ENCODE results near the gene ZP1. TPM values are rescaled to one million over a fixed set of nuclear protein-coding genes. Genes with fewer than 3 reads are reported as not detected.

The ZP1 gene
- total RNA-seq, 1 donor from 2014 or later = not detected

DNA sequence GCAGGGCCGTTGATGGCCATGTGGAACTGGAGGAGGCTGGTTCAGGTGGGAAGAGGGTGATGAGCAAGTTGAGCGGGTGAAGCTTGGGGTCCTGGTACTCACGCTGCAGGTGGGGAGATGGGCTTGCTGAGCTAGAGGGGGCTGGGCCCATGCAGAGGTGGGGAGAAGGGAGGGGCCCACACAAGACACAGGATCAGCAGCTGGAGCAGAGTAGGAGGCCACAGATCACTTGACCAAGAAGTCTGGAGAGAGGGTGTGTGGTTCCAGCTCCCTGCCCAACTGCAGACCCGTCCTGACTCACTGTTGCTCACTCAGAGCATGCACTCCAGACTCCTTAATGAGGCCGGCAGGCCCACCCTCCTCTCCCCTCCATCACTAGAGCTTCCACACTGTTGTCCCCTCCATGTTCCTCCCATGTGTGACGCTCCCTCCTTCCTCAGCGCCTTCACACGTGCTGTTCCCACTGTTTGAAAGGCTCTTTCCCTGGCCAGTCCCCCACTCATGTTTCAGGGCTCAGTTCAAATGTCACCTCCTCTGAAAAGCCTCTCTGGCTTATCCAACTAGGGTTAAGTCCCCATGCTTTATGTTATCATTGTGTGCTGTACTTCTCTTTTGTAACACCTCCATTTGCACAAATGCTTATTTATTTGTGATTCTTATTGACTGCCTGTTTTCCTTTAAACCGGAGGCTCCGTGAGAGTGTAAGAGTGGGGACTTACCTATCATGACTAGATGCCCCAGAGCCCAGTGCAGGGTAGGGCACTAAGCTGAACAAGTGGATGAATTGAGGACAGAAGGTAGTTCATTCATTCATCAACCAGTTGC lies 23.1 kb upstream of the ZP1 start:
- DNase-seq (ENCODE audit: low read depth) = peak; percentile 44

GRCh38 chr11:60844870-60845221 lies 22.5 kb upstream of the ZP1 start:
- DNase-seq (ENCODE audit: low read depth) = no peak

GRCh38 chr11:60845338-60845737 lies 22.0 kb upstream of the ZP1 start:
- DNase-seq (ENCODE audit: low read depth) = no peak

DNA sequence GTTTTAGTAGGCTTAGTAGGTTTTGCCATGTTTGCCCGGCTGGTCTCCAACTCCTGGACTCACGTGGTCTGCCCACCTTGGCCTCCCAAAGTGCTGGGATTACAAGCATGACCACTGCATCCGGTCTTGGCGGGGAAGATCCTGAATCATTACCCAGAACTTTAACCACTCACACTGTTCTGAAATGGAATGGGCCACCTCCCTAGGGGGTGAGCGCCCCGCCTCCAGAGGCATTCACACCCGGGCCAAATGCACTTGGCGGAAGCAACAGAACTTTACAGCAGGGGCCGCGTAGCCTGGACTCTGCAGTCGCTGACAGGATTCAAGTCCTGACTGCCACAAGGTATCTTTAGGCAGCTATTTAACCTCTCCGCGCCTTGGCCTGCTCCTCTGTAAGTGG lies 20.1 kb upstream of the ZP1 start:
- DNase-seq (ENCODE audit: low read depth) = no peak

DNA sequence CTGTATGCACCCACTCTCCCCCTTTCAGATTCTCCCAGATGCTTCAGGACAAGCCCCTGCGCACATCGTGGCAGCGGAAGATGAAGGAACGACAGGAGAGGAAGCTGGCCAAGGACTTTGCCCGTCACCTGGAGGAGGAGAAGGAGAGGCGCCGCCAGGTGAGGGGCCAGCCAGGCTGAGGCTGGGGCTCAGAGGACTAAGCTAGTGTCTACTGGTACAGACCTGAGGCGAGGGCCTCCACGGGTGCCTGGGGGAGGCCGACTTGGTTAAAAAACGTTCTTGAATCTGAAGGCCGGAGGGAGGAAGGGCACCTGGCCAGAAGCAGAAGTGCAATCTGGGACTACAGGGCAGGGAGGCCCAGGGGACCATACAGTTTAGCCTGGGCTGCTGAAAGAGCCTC lies 19.4 kb upstream of the ZP1 start:
- DNase-seq (ENCODE audit: low read depth) = no peak

DNA sequence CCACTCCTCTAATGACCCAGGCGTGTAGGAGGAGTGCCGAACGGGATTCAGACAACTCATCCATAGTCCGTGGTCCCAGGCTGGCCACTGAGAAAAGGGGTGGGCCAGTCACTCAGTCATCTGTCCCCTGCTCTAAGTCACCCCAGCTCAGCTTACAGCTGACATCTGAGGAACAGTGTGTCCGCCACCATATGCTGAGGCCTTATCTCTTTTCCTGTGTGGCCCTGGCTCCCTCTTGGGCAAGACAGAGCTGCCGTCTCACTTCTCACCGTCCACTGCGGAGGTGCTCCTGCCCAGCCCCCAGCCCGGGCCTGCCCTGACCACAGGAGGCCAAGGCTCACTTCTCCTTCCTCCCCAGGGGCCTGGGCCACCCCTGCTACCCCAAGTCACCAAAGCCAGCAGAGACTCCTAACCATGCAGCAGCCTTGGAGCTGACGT lies 18.6 kb upstream of the ZP1 start:
- DNase-seq (ENCODE audit: low read depth) = no peak

DNA sequence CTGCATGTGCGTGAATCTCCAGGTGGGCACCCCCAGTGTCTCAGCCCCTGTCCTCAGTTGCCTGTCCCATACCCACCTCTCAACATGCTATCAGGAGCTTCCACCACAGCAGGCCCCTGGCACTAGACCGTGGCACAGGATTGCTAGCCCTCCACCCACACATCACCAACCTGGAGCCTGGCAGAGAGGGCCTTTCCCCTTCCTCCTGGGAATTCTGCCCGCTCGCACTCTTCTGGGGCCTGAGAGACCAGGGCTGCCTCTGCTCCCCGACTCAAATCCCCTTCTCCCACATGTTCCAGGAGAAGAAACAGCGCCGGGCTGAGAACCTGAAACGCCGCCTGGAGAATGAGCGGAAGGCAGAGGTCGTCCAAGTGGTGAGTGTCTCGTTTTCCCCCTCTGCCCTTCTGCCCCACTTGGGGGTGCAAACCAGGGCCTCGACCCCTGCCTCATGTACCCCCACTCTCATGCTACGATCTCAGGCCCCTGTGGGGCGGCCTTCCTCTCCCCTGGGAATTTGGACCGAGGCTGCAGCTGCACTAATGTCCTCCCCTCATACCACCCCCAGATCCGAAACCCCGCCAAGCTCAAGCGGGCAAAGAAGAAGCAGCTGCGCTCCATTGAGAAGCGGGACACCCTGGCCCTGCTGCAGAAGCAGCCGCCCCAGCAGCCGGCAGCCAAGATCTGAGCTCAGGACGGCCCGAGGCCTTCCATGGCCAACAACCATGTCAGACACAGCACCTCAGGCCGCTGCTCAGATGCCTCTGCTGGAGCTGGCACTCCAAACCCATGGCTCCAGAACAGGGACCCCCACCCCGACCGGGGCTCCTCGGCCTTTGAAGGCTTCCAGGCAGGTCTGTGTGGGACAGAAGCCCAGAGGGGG lies 17.5 kb upstream of the ZP1 start:
- DNase-seq (ENCODE audit: low read depth) = no peak

- no peak for DNase-seq (ENCODE audit: low read depth)
These were observed 15.8 kb upstream of the ZP1 start for GRCh38 chr11:60851327-60852104.

DNA sequence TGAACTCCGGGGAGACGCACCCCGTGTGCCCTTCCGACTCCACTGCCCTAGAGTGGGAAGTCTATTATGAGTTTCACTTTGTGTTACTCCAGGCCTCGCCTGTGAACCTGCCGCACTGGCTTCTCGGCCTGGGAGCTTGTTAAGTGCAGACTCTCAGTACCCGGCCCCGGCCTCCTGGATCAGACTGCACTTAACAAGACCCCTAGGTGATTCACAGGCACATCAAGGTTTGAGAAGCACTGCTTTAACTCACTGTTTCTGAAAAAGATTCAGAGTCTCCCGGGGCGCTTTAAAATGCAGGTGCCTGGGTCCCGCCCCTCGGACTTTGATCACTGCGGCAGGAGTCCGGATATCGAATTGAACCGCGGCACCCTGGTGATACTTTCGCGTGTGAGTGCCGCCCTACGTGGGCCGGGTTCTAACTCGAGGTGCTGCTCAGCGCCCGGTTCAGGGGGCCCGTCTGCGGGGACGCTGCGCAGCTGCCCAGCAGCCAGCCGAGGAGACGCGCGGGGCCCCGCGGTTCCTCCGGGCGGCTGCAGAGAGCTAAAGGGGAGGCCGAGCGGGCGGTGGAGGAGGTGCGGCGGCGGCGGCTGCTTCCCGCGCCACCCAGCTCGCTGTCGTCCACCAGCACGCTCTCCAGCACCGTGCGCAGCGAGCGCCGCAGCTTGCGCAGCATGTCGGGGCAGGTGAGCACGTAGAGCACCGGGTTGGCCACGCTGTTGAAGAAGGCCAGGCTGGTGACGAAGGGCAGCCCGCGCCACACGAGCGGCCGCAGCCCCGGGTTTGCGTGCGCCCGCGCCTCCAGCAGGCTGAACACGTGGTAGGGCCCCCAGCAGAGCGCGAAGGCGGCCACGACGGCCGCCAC lies 15.0 kb upstream of the ZP1 start:
- DNase-seq (ENCODE audit: low read depth) = no peak

DNA sequence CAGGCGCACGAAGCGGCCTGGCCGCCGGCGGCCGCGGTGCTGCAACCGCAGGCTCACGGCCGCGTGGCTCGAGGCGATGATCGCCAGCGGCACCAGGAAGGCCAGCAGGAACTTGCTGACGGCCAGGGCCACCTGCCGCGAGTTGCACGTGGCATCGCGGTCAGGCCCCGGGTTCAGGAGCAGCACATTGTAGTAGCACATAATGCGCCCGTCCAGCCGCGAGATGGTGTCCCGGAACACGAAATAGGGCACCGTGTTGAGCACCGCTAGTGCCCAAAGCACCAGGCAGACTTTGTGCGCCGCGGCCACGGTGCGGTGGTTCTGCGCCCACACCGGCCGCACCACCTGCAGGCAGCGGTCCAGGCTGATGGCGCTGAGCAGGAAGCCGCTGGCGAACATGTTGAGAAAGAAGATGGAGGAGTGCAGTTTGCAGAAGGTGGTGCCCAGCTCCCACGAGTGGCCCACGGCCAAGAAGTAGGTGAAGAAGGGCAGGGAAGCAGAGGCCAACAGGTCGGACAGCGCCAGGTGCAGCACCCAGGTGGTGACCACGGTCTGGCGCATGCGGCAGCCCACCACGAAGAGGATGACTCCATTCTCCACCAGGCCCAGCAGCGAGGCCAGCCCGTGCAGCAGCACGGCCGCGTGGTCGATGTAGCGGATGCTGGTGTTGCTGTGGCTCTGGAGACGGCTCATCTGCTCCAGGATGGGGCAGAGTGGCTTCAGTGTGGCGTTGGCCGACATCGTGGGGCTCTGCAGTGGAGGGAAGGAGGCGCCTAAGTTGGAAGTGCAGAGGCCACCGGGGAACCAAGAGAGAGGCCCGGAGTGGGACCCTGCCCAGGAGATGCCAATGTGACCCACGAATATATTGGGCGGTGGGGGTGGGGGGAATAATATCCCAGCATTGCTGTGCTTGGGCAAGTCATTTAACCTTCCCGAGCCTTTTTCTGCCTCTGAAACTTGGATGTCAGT lies 14.1 kb upstream of the ZP1 start:
- DNase-seq (ENCODE audit: low read depth) = no peak

DNA sequence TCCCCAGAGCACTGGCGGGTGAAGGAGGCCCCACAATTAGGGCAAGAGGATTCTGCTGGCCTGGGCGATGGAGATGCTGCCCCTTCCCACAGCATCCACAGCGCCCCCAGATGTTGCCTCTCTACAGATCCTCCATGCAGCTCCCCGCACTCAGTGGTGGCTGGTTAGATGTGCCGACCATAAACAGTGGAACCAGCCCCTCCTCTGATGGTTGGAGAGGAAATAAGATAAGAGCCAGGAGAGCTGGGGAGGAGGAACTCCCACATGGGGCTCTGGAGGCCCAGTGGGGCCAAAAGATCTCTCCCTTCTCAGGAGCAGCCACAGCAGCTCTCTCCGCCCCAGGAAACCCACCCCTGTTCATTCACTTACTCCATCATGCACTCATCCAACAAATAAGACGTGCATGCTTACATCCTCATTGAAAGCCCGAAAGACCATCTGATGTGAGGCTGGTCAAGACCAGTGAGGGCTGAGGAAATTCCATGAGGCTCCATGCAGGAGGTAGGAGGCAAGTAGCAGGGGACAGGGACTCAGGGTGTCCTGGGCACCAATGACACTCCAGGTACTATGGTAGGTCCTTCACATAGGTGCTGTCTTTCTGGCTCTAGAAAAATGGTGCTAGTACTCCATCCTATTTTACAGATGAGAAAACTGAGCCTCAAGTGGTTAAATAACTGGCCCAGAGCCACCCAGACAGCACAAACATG lies 13.0 kb upstream of the ZP1 start:
- no peak for DNase-seq (ENCODE audit: low read depth)

DNA sequence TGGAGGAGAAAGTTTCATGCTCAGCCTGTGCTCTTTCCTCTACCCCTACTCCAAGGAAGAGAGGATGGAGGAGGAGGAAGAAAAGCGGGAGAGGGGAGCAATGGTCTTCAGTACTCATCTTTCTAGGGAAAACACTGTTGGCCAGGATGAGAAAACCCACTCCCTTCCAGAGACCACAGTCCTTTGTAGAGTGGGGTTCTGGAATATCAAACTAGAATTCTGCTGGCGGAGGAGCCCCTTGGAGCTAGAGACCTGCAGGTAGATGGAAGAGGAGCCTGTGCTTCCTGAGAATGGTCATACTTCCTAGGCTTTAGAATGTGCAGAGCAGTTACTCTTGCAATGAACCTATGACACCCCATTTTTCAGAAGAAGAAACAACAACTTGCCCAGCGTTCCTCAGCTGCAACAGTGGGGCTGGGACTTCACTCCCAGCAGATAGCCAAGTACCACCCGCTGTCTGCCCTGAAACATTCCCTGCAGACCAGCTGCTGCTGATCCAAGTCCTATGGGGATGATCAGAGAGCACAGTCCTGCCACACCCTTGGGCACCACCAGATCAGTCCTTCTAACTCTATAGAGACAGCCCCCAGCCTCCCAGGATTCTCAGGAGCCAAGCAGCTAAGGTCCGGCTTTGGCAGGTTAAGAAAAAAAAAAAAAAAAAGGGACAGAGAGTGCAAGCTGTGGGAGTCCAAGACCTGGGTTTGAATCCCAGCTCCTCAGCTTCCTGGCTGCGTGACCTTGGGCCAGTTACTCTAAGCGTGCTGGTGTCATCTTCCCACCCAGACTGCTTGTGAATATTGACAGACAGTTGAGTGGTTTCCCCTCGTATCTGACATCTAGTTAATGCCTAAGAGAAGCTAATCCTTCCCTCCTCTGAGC lies 12.3 kb upstream of the ZP1 start:
- no peak for DNase-seq (ENCODE audit: low read depth)

DNA sequence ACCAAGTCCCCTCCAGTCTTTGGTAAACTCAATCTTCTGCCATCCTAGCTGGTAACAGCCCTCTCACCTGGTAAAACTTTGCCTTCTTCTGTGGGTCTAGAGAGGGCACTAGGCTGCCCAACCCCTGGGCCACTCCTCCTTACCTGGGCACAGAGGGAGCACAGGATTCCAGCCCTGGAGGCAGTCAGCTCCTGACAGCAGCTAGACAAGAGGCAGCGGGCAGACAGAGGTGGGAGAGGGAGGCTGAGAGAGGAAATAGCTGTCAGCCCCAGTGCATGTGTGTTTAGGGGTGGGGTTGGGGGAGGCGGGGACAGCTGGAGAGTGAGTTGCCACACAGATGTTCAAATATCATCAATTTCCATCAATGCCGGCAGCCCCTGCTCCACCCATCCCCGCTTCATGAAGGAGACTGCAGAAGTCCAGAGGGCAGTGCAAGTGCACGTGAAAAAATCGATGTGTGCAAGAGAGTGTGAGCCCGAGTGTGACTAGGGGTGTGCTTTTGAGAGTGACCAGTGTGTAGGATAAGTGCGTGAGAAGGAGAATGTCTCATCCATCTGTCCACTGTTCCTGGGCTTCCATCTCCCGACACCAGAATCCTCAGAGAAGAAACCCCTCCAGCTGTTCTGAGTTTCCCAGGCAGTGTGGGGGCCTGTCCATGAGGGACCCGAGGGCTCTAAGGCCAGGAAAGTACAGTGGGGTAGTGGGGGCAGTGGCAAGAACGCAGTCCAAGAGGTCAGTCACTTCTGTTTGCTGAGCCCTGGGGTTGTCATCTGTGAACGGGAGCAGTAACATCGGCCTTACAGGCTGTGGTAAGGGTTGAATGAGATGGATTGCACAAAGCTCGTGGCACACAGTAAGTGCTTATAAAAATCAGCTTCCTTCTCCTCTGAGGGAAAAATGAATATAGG lies 11.4 kb upstream of the ZP1 start, which contains the start of gene PTGDR2:
PTGDR2 (minus strand) TSS at position 225 of the 908 bp plus-strand sequence. CDS start 2,228 bp downstream, outside the sequence.
- DNase-seq (ENCODE audit: low read depth) = no peak

- DNase-seq (ENCODE audit: low read depth) = no peak
These were observed 9.7 kb upstream of the ZP1 start for GRCh38 chr11:60857378-60858232.

DNA sequence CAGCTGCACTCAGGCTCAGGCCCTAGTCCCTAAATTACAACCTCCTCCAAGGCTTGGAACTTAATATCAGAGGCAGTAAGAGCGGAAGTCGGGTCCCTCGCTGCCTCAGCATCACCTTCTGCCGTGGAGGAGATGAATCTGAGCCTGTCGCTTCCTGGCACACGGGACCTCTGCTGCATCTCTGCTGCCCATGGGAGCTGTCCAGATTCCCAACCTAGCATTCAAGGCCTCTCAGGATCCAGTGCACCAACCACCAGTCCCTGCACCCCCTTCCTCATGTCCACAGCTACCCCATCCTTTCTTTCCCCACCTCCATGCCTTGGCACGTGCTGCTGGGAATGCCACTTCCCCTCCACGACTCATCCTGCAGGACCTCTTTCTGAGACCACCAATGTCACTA lies 9.1 kb upstream of the ZP1 start:
- DNase-seq (ENCODE audit: low read depth) = no peak
